Fibroblast of mammary gland (primary cell): Measurements from ENCODE around the gene GLI3.

Experiments used
- DNase-seq: peaks from one replicate; pipeline ENCODE4 v3.0.0-alpha.2; 2010; ENCODE audit warnings: low read depth
- H3K4me3 ChIP-seq: 2 replicates; pipeline ENCODE4 v1.5.1; 2011; ENCODE audit warnings: low read depth, mild to moderate bottlenecking, low read length, moderate library complexity; ENCODE audit not compliant: control insufficient read depth
- CTCF ChIP-seq: conservative IDR thresholded peaks from 2 replicates; pipeline ENCODE4 v1.5.1; 2011; ENCODE audit warnings: low read depth, low read length, inconsistent platforms; ENCODE audit not compliant: control insufficient read depth, insufficient read depth

The GLI3 gene

GRCh38 chr7:42226354-42226941 is 10.6 kb downstream of the GLI3 start:
- no peak overlapping the region for H3K4me3 ChIP-seq
- no peak for DNase-seq
- TF ChIP-seq CTCF, result no peak

- no peak for TF ChIP-seq CTCF
- no peak overlapping the region for H3K4me3 ChIP-seq
- DNase-seq, result no peak
These were observed 12.5 kb downstream of the GLI3 start for GRCh38 chr7:42224391-42225003.

GRCh38 chr7:42222891-42223290 is 14.1 kb downstream of the GLI3 start:
- no peak for DNase-seq
- H3K4me3 ChIP-seq, result no peak overlapping the region
- TF ChIP-seq CTCF, result no peak

- TF ChIP-seq CTCF, result no peak
- no peak for DNase-seq
- no peak overlapping the region for H3K4me3 ChIP-seq
These were observed 14.9 kb downstream of the GLI3 start for GRCh38 chr7:42222125-42222524.

GRCh38 chr7:42221304-42221703 is 15.7 kb downstream of the GLI3 start:
- TF ChIP-seq CTCF, result no peak

GRCh38 chr7:42219447-42219846 is 17.6 kb downstream of the GLI3 start:
- no peak overlapping the region for H3K4me3 ChIP-seq
- DNase-seq, result peak; percentile 58
- no peak for TF ChIP-seq CTCF

More at GRCh38 chr7:42221304-42221703, 15.7 kb downstream of the GLI3 start:
- DNase-seq, result no peak
- no peak overlapping the region for H3K4me3 ChIP-seq
